HG03565 (cell line): ENCODE measurements around the gene CHRNA7.
A peak's percentile ranks its signal among the peaks of the same experiment; 100 is the strongest.

ENCODE experiments used
- ATAC-seq: cut with Tn5 transposase; IDR thresholded peaks from one replicate; pipeline ENCODE4 v1.9.1; 2021; ENCODE audit warnings: mild to moderate bottlenecking, moderate library complexity; ENCODE audit not compliant: unreplicated experiment

Gene CHRNA7

GRCh38 chr15:32067115-32067514 lies 36.8 kb downstream of the CHRNA7 start:
- ATAC-seq: no peak

DNA sequence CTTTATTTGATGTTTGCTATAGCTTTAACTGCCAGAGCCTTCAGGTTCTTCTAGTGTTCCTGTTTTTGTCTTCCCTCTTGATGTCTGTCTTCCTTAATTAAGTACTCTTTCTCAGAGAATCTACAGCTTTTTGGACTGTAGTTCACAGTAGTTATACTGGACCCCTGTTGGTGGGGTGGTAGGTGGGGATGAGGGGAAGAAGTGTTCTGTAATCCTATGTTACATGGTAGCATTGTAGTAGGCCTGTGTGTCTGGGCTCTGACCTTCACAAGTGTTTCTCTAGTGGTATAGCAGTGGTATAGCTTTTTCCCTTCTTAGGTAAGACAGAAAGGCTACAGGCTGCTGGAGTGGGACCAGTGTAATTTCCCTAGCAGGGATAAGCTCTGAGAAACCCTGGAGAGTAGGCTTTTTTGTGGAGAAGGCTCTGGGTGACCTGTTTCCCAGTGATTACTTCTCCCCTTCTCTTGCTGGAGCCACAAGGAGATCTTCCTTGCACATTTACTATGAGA lies 59.6 kb downstream of the CHRNA7 start:
- no peak for ATAC-seq

DNA sequence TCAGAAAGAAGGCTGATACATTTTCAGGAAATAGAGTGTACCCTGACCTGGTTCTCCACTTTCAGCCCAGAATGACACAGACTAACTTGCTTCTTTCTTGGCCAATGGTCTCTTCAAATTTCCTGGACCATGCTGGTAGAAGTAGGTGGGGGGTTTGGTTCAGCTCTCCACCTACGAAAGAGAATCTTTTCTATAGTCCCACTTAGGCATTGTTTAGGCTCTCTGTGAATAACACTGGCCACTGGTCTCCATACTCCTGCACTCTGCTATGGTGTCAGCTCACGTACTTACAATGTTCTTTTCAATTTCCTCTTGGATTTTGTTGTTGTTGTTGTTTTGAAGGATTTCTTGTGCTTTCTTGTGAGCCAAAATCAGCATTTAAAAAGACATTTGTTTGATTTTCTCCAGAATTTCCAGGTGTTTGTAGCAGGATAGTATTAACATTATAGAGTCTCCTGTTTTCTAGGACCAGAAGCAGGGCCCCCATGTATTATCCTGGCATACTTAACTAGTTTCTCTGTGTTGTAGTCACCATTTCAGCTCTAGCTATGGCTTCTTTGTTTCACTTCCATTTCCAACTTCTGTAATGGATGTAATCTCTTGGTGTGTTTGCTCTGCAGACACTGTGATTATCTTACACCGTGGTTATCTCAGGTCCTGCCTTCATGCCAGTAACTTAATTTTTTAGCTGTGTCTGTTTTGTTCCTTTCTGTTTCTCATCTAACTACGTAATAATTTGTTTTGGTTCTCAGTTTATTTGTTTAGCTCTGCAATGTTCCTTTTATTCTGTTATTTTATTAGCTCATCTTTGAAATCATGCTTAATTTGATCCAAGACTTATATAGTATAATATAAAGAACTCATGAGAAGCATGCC lies 61.4 kb downstream of the CHRNA7 start:
- ATAC-seq: no peak

DNA sequence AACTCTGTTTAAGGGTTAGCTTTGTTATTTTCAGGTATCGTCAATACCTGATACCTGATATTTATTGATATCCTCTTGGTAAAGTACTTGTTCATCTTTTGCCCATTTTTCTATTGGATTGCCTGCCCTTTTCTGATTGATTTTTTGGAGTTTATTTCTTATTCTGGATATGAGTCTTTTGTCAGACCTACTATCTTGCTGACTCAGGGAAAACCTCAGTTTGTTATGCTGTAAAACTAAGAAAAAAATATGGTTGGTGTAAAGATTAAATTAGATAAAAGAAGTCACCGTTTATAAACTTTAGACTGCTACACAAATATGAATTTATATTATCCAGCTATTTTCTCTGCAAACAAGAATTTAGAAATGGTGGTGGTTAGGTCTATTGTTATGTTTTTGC lies 65.9 kb downstream of the CHRNA7 start:
- no peak for ATAC-seq

- ATAC-seq: no peak
Observed at GRCh38 chr15:32096916-32097617, 66.8 kb downstream of the CHRNA7 start.

DNA sequence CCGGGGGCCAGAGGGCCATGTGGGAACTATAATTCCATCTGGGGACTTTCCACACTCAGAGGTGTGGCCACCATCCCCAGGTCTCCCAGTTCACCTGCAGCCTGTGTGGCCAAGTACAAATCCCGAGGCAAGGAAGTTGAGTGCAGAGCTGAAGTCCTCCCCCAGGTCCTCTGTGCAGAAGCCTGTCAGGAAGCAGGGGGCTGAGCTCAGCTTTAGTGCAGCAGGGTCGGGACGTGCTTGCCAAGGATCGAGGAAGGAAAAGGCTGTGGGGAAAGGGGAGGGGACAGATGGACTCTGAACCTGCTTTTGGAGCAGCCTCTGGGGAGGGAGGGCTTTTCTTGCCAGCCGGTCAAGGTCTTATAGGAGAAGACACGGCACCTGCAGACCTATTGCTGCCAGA lies 67.7 kb downstream of the CHRNA7 start:
- no peak for ATAC-seq

GRCh38 chr15:32099097-32099785 lies 68.9 kb downstream of the CHRNA7 start:
- ATAC-seq: no peak

DNA sequence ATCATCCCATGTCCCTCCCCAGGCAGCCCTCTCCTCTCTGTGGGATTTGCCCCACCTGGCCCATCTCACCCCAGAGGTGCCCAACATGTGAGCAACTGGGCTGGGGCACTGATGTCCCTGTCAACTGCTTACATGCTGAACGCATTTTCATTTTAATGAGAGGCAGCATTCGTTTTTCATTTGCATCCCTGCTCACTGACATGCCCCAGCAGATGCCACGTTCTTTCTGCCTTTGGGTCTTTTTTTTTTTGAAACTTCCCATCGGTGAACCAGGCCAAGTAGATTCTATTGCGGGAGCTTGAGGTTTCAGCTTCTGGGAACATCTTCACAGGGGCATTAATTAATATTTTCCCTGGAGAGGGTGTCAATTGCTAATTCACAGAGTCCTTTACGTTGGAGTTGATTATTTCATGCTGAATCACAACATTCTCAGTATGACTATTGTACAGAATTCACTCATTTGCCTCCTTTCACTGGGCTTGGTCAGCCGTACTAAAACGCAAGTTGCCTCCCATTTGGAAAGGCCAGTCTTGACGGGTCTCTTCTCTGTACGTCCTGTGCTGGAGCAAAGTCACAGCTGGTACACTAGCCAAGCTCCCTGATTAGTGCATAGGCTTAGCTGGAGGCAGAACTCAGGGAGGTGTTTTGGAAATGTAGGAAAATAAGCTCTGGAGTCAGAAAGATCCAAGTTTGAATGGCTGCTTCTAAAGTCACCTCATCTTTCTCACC lies 69.8 kb downstream of the CHRNA7 start:
- ATAC-seq: peak; percentile 57

DNA sequence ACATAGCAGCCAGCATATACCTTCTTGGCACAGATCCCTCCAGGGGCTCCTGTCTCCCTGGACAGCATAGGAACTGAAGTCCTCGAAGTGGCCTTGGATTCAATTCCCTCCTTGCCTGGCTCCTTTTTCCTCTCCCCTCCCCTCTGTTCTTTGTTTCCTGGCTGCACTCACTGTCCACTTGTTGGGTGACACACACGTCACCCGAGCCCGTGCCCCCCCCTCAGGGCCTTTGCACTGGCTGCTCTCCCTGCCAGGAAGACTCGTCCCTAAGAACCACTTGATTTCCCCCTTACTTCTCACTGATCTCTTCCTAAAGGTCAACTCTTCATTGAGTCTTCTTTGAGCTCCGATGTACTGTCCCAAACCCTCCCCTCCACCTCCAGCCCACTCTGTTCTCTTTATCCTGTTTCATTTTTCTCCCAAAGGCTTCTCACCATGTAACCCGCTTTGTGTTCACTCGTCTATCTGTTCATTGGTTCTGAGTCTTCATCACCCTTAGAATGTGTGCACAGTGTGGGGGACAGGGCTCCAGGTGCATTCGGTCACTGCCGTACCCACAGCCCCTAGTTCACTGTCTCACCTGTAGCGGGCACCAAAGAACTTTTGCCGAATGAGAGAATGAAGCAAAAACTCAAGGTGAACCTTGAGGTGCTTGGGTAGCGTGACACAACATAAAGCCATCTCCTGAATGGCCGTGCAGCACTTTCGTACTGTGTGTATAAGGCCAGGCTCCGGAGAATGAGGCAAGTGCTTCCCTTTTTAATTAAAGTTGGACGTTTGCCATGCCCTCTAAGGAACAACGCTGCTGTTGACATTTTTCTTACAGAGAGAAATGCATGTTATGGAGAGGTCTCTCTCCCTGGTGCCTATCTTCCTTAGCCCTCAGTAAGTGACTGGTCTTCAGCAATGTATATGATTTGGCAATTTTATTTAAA lies 74.0 kb downstream of the CHRNA7 start:
- ATAC-seq: no peak

DNA sequence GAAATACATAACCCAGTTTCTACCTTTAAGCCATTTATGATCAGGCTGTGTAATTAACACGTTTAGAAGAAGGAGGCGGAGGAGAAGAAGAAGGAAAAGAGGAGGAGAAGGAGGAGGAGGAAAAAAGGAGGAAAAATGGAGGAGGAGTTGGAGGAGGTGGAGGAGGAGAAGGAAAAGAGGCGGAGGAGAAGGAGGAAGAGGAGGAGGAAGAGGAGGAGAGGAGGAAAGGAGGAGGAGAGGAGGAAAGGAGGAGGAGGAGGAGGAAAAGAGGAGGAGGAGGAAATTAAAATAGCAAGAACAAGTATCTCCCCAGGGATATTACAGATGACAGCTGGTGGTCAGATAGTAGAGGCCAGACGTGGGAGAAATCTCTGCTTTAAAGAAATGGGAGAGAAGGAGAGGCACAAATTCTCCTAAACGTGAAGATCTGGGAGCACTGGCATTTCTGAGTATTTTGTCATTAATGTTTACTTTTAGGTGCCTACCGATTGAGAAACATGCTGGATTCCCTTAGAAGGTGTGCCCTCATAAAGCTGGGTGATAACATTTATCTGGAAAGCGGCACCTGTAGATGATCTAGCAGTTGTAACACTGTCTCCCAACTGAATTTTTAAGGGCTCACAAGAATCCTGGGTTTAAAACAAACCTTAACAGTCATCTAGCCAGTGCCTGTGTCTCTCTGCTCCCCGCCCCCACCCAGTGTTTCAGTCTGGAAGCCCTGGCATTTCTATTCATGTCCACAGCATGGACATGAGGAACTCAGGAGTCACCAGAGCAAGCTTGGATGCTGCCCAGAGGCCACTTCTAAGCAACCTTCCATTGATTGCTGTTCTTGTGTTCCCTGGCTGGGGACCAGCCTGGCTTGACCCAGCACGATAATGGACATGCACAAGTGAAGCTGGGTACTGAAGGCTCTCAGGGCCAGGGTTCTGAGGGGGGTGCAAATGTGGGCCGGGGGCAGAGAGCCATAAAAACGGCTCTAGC lies 75.2 kb downstream of the CHRNA7 start:
- ATAC-seq: no peak

DNA sequence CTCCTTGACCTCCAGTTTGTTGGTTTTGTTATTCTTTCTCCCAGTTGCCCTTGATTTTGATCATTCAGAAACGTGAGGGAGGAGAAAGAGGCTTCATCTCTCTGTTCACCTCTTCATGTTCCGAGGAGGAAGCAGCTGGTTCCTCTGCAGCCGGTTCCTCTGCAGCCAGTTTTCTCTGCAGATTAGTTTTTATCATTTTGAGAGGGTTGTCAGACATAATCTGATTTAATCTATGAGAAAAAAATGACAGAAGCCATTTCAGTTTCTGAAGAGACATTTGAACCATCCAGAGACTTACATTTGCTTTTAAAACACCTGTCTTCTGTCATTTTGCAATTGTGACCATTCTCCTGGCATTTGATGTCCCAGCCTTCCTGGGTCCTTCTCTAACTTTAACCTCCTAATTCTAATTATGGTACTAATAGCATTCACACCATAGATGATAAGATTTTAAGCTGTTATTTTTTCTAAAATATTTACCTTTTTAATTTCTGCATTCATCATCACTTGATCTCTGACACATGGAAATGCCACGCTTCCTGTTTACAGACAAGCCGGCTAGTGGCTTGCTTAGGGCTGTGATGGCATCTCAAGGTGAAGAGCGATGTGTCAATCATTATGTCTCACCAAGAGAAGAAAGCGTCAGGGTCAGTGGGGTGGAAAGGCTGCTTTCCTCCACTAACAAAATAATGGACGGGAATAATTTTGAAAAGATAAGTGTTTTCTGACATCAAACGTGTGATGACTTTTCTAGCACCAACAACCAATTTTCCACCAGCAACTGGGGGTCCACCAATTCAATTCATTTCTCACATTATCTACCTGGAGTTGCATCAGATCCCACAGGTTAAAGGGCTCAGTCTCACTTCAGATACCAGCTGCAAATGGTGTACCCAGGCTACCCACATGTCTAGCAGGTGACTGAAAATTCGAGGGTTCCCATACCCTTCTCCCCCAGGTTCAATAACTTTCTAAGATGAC lies 76.4 kb downstream of the CHRNA7 start:
- ATAC-seq: no peak

- no peak for ATAC-seq
Observed at GRCh38 chr15:32107477-32108080, 77.3 kb downstream of the CHRNA7 start.

DNA sequence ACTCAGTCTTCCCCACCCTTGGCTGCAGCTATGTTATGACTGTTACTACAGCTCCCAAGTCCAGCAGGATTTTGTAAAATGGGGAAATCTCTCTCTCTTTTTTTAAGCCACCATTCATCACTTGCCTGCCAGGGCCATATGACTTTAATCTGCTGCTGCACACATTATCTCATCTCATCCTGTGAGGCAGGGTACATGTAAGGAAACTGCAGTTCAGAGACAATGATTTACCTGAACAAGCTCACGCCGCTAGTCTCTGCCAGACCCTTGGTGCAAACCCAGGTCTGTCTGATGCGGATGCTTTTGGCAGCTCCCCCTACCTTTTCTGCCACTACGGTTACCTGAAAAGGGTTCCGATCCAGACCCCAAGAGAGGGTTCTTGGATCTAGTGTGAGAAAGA lies 78.3 kb downstream of the CHRNA7 start:
- ATAC-seq: no peak

- no peak for ATAC-seq
Observed at GRCh38 chr15:32112101-32112500, 81.8 kb downstream of the CHRNA7 start.

- ATAC-seq: no peak
Observed at GRCh38 chr15:32113224-32113623, 82.9 kb downstream of the CHRNA7 start.

DNA sequence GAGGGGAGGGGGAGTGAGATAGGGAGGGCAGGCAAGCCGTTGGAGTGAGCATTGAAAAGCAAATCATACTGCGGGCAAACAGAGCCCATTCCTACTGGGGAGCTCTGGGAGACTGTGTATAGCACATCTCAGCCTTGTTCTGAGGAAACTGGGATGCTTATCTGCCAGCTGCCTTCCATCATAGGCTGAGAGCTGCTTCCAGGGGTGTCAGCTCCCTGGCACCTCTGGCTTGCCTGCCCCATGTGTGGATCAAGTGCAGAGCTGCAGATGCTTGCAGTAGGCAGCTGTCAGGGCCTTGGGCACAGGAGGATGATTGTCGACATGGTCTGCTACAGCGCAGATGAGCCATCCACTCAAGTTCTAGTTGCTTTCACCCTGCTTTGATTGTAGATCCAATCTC lies 86.8 kb downstream of the CHRNA7 start:
- no peak for ATAC-seq

DNA sequence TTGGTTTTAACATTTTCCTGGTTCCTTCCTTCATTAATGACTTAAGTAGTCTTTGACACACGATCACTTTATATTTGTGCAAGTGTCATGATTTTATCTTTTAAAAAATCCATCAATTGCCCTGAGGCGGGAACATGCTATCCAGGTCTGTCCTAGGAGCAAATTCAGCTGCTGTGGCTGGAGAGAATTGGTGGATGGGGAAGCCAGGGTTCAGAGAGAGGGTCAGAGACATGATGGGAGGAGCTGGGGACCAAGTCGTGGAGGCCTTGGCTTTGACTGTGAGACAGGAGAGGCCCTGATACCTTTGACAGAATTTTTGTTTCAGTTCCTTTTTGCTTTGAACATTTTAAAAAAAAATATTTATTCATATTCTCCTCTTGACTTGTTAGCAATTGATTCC lies 89.0 kb downstream of the CHRNA7 start:
- no peak for ATAC-seq
